T-cell (primary cell): ENCODE measurements around the gene CYP4A22. TPM values are rescaled to one million over a fixed set of nuclear protein-coding genes. Genes with fewer than 3 reads are reported as not detected.

Experiments used
- ATAC-seq, 4 experiments: fragments of 200-7000 bp in 3 of 4; fragments of 150-1000 bp in 1 of 4; cut with Tn5 transposase; replicated peaks in 1 of 4; 1 replicate in 3 of 4; 2 replicates in 1 of 4; pipeline ENCODE4 v1.10.0; 2021; ENCODE audit warnings: moderate library complexity in 3 of 4, mild to moderate bottlenecking in 2 of 4, moderate number of reproducible peaks in 1 of 4
- CTCF ChIA-PET, 2 donors: fragments of 300-600 bp; sonication (Branson Sonifier 250); formaldehyde crosslinking; loops; one replicate each; lab custom pipeline; 2022; ENCODE audit warnings: antibody characterized with exemption in 2 of 2; lab: Charles Lee
- POLR2A ChIA-PET, 2 donors: fragments of 300-600 bp; sonication (Branson Sonifier 250); formaldehyde crosslinking; loops; one replicate each; lab custom pipeline; 2022; ENCODE audit warnings: antibody characterized with exemption in 2 of 2; lab: Charles Lee
- DNase-seq, 35 experiments: peaks; one replicate each; pipeline versions ENCODE4 v3.0.0 to v3.0.0-alpha.2; 2013 to 2023
- H3K27ac ChIP-seq: one replicate; pipeline ENCODE4 v1.5.1; 2013; ENCODE audit warnings: low read length
- H3K27me3 ChIP-seq, 2 experiments: replicated peaks in 1 of 2; 1 replicate in 1 of 2; 2 replicates in 1 of 2; pipeline versions ENCODE4 v1.6.1 to v1.7.0; 2013; ENCODE audit warnings: low read length in 1 of 2, mixed read lengths in 1 of 2; ENCODE audit not compliant: control insufficient read depth in 2 of 2, insufficient read depth in 2 of 2; ENCODE audit errors: extremely low read depth in 1 of 2
- H3K36me3 ChIP-seq, 2 donors: 1 replicate in 1 of 2; 2 replicates in 1 of 2; pipeline versions ENCODE4 v1.6.1 to v1.7.0; 2013; ENCODE audit warnings: low read length in 1 of 2; ENCODE audit not compliant: control insufficient read depth in 2 of 2, insufficient read depth in 1 of 2; ENCODE audit errors: extremely low read depth in 1 of 2
- H3K4me1 ChIP-seq, 2 experiments: 1 replicate in 1 of 2; 2 replicates in 1 of 2; pipeline versions ENCODE4 v1.6.1 to v1.7.0; 2013; ENCODE audit warnings: low read length in 2 of 2, mixed read lengths in 1 of 2; ENCODE audit not compliant: insufficient read depth in 2 of 2, control insufficient read depth in 1 of 2; ENCODE audit errors: extremely low read depth in 1 of 2
- H3K4me3 ChIP-seq, 2 donors: 1 replicate in 1 of 2; 2 replicates in 1 of 2; pipeline versions ENCODE4 v1.5.1 to v1.7.0; 2013; ENCODE audit warnings: mild to moderate bottlenecking in 2 of 2, low read length in 1 of 2, moderate library complexity in 1 of 2; ENCODE audit not compliant: control insufficient read depth in 1 of 2; ENCODE audit errors: extremely low read depth in 1 of 2
- H3K9me3 ChIP-seq: 2 replicates; pipeline ENCODE4 v1.7.0; 2013
- H3K27ac Mint-ChIP-seq, 2 donors: one replicate each; pipeline ENCODE4 v1.8.0; 2020 to 2021; ENCODE audit warnings: mild to moderate bottlenecking in 2 of 2, mixed read lengths in 2 of 2
- H3K27me3 Mint-ChIP-seq, 2 donors: one replicate each; pipeline ENCODE4 v1.8.0; 2021 to 2022; ENCODE audit warnings: mixed read lengths in 2 of 2
- H3K36me3 Mint-ChIP-seq: one replicate; pipeline ENCODE4 v1.8.0; 2021; ENCODE audit warnings: mixed read lengths
- H3K4me1 Mint-ChIP-seq, 3 donors: one replicate each; pipeline ENCODE4 v1.8.0; 2020 to 2022; ENCODE audit warnings: mixed read lengths in 3 of 3, mild to moderate bottlenecking in 1 of 3
- H3K4me3 Mint-ChIP-seq, 3 donors: one replicate each; pipeline ENCODE4 v1.8.0; 2020 to 2022; ENCODE audit warnings: mild to moderate bottlenecking in 3 of 3, mixed read lengths in 3 of 3, moderate library complexity in 3 of 3
- H3K9me3 Mint-ChIP-seq, 3 donors: one replicate each; pipeline ENCODE4 v1.8.0; 2020 to 2022; ENCODE audit warnings: mixed read lengths in 3 of 3
- WGBS: methylation state at CpG from one replicate; pipeline ENCODE4 v1.1.5; 2013; ENCODE audit warnings: missing lambda C conversion rate; ENCODE audit not compliant: insufficient coverage; 5-methylcytosine and 5-hydroxymethylcytosine counted together
- total RNA-seq, 35 experiments: library from RNA in 6 of 35; stranded (reverse) in 6 of 35; fragments of 120-200 nt in 1 of 35; gene quantifications; one replicate each; pipeline versions ENCODE4 v1.2.1 to v1.2.4 and lab custom pipeline; 2013 to 2026

Gene CYP4A22
- total RNA-seq, 5 donors from 2014 or later (not counting 1 experiment from before 2014, with no cell fraction given): not detected

- H3K9me3 Mint-ChIP-seq: no peaks in the 10 kb centered on the region
- Histone ChIP-seq H3K27me3 (peaks cover 0 to 63% of the 10 kb centered on the region in 2 experiments), H3K27ac (no peak overlapping the region), H3K4me3 (peak overlapping the region; percentile 38 to 57), H3K4me1 (peaks cover 0 to 15% of the 10 kb centered on the region in 2 experiments), H3K9me3 (no peaks in the 10 kb centered on the region), H3K36me3 (no peaks in the 10 kb centered on the region)
- H3K4me3 Mint-ChIP-seq: peak overlapping the region; percentile 67 to 78 (median 70)
- H3K4me1 Mint-ChIP-seq: peaks cover 11 to 22% (median 12%) of the 10 kb centered on the region in 3 donors
- POLR2A ChIA-PET: no interaction called here
- DNase-seq (peak; percentile 25 to 75 (median 55)), ATAC-seq (peak; percentile 70 to 74 (median 71))
- 13% methylated on average over 26 of the region's 30 CpGs for WGBS
- H3K27me3 Mint-ChIP-seq: peaks cover 45 to 50% of the 10 kb centered on the region in 2 donors
- CTCF ChIA-PET: interaction anchor here (0.6 to 2.3 kb wide), 11 partner anchors 13 to 768 kb away, joined by 3 to 11 read pairs (median 4); partner anchors contain the start of gene FOXD2 (in 1 of the 2)
- peak overlapping the region in 1 of 2 donors; percentile 76 for H3K27ac Mint-ChIP-seq
- no peaks in the 10 kb centered on the region for H3K36me3 Mint-ChIP-seq
These were observed 42.1 kb downstream of the CYP4A22 start for GRCh38 chr1:47179017-47179987.

GRCh38 chr1:47179988-47180563 is 42.8 kb downstream of the CYP4A22 start:
- peak overlapping the region in 1 of 3 donors; percentile 67 for H3K4me3 Mint-ChIP-seq

DNA sequence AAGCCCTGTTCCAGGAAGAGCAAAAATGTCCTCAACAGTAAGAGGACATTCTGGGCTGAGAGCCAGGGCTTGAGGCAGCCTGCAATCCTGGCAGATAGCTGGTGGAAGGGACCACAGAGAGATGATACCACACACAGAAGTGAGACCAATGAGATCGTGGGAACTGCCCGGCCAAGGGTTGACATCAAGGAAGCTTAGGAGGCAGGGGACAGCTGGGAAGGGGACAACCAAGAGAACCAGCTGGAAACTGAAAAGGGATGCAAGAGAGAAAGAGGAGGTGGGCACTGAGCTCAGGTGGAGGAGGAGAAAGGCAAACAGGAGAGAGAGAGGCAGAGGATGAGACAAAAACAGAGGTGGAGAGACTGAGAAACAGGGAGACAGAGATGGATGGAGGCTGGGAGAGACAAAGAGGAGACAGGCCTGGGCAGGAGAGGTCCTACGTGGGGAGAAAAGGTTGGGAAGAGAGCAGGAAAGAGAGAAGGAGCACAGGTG is 43.4 kb downstream of the CYP4A22 start:
- Histone ChIP-seq H3K4me3 (no peak overlapping the region), H3K27me3 (peaks cover 0 to 69% of the 10 kb centered on the region in 2 experiments), H3K4me1 (peaks cover 0 to 12% of the 10 kb centered on the region in 2 experiments), H3K9me3 (no peaks in the 10 kb centered on the region), H3K27ac (no peak overlapping the region), H3K36me3 (no peaks in the 10 kb centered on the region)
- no peak for ATAC-seq
- Mint-ChIP-seq H3K4me1 (peaks cover 8 to 14% (median 8%) of the 10 kb centered on the region in 3 donors), H3K27me3 (peaks cover 50 to 57% of the 10 kb centered on the region in 2 donors), H3K9me3 (no peaks in the 10 kb centered on the region), H3K27ac (no peak overlapping the region), H3K36me3 (no peaks in the 10 kb centered on the region), H3K4me3 (no peak overlapping the region)
- ChIA-PET POLR2A (no interaction called here), CTCF (no interaction called here)
- 66% methylated on average over 2 of the region's 3 CpGs for WGBS
- peak in 1 of 35 experiments; percentile 13 for DNase-seq

More at GRCh38 chr1:47179988-47180563, 42.8 kb downstream of the CYP4A22 start:
- 79% methylated on average over 3 of the region's 3 CpGs for WGBS
- CTCF ChIA-PET: interaction anchor here (0.6 to 2.3 kb wide), 6 partner anchors 13 to 525 kb away, joined by 3 to 11 read pairs (median 4); no protein-coding TSS in a partner anchor
- H3K4me3 ChIP-seq: no peak overlapping the region
- DNase-seq (peak in 1 of 35 experiments; percentile 14), ATAC-seq (no peak)
- POLR2A ChIA-PET: no interaction called here
- H3K36me3 Mint-ChIP-seq: no peaks in the 10 kb centered on the region
- H3K27ac ChIP-seq: no peak overlapping the region
- H3K27me3 ChIP-seq: peaks cover 0 to 65% of the 10 kb centered on the region in 2 experiments
- peaks cover 47 to 52% of the 10 kb centered on the region in 2 donors for H3K27me3 Mint-ChIP-seq
- H3K9me3 Mint-ChIP-seq: no peaks in the 10 kb centered on the region
- no peak overlapping the region for H3K27ac Mint-ChIP-seq
- no peaks in the 10 kb centered on the region for H3K36me3 ChIP-seq
- peaks cover 0 to 15% of the 10 kb centered on the region in 2 experiments for H3K4me1 ChIP-seq
- peaks cover 11 to 20% (median 12%) of the 10 kb centered on the region in 3 donors for H3K4me1 Mint-ChIP-seq
- no peaks in the 10 kb centered on the region for H3K9me3 ChIP-seq

GRCh38 chr1:47181095-47181954 is 44.1 kb downstream of the CYP4A22 start:
- CTCF ChIA-PET: no interaction called here
- H3K27me3 Mint-ChIP-seq: peaks cover 49 to 53% of the 10 kb centered on the region in 2 donors
- POLR2A ChIA-PET: no interaction called here
- Histone ChIP-seq H3K36me3 (no peaks in the 10 kb centered on the region), H3K4me3 (no peak overlapping the region), H3K4me1 (peaks cover 0 to 12% of the 10 kb centered on the region in 2 experiments), H3K27me3 (peaks cover 0 to 66% of the 10 kb centered on the region in 2 experiments), H3K27ac (no peak overlapping the region), H3K9me3 (no peaks in the 10 kb centered on the region)
- H3K4me1 Mint-ChIP-seq: peaks cover 8 to 11% (median 8%) of the 10 kb centered on the region in 3 donors
- no peaks in the 10 kb centered on the region for H3K36me3 Mint-ChIP-seq
- 42% methylated on average over 10 of the region's 18 CpGs for WGBS
- ATAC-seq (no peak), DNase-seq (peak in 1 of 35 experiments; percentile 22)
- H3K9me3 Mint-ChIP-seq: no peaks in the 10 kb centered on the region
- H3K27ac Mint-ChIP-seq: no peak overlapping the region
- H3K4me3 Mint-ChIP-seq: no peak overlapping the region

DNA sequence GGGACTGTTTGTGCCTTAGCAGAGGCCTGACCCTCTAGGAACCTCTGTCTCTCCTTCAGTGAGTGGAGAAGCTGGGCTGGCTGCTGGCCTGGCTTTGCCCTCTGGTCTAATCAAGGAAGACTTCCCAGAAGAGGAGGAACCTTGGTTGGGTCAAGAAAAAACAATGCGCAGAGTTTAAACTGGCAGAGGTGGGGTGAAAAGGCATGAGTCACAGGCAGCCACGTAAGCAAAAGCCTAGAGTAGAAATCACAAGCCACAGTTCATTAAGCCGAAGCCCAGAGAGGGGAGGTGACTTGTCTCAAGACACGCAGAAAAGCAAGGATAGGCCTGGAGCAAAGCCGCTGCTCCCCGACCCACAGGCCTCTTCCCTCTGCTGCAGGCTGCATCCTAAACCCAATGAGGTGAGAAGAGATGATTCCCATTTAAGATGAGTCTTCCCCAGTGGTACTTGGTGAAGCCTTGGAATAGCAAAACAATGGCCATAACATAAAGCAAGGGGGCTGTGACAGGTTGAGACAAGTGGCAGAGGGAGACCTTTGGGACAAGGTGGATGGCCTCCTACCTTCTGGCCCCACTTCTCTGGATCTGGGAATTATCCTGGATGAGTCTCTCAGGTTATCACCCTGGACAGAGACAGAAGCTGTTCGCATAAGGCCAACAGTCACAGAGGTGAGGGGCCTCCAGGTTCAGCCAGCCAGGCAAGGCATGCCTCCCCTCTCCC is 44.9 kb downstream of the CYP4A22 start:
- ChIA-PET POLR2A (interaction anchor here in 1 of 2 donors (0.6 kb wide), 1 partner anchor 1013 kb away, joined by 3 read pairs; no protein-coding TSS in a partner anchor), CTCF (no interaction called here)
- no peak overlapping the region for H3K27ac Mint-ChIP-seq
- Histone ChIP-seq H3K4me1 (peaks cover 0 to 12% of the 10 kb centered on the region in 2 experiments), H3K27ac (no peak overlapping the region), H3K36me3 (no peaks in the 10 kb centered on the region), H3K9me3 (no peaks in the 10 kb centered on the region), H3K4me3 (no peak overlapping the region), H3K27me3 (peaks cover 0 to 70% of the 10 kb centered on the region in 2 experiments)
- no peak overlapping the region for H3K4me3 Mint-ChIP-seq
- peaks cover 49 to 53% of the 10 kb centered on the region in 2 donors for H3K27me3 Mint-ChIP-seq
- no peaks in the 10 kb centered on the region for H3K9me3 Mint-ChIP-seq
- 81% methylated on average over 4 of the region's 7 CpGs for whole genome bisulfite sequencing
- no peak for ATAC-seq
- H3K36me3 Mint-ChIP-seq: no peaks in the 10 kb centered on the region
- peaks cover 8 to 11% (median 8%) of the 10 kb centered on the region in 3 donors for H3K4me1 Mint-ChIP-seq
- DNase-seq: no peak
